Stimulated activated naive CD8-positive, alpha-beta T cell treated with anti-CD3 and anti-CD28 coated beads, Interleukin-15, amount 100 ng/mL, for 72 hours (primary cell): ENCODE data around the gene ARHGAP24.
"Not testable (repeated sequence)": the region's sequence is repeated elsewhere in the genome, so short reads cannot be mapped to it uniquely, and the experiment has no call there.

ENCODE experiments used
- ATAC-seq: fragments of 150-1000 bp; cut with Tn5 transposase; 2 replicates; pipeline ENCODE4 v1.10.0; 2021; ENCODE audit warnings: mild to moderate bottlenecking, moderate library complexity
- DNase-seq, 2 donors: peaks; one replicate each; pipeline ENCODE4 v3.0.0; 2021 to 2022
- H3K27ac Mint-ChIP-seq, 2 donors: one replicate each; pipeline ENCODE4 v1.8.0; 2022; ENCODE audit warnings: mild to moderate bottlenecking in 2 of 2, mixed read lengths in 2 of 2, moderate library complexity in 2 of 2
- H3K27me3 Mint-ChIP-seq: one replicate; pipeline ENCODE4 v1.8.0; 2022; ENCODE audit warnings: mixed read lengths
- H3K4me1 Mint-ChIP-seq: one replicate; pipeline ENCODE4 v1.8.0; 2022; ENCODE audit warnings: mild to moderate bottlenecking, mixed read lengths
- H3K4me3 Mint-ChIP-seq, 2 donors: one replicate each; pipeline ENCODE4 v1.8.0; 2022; ENCODE audit warnings: mild to moderate bottlenecking in 2 of 2, mixed read lengths in 2 of 2, moderate library complexity in 1 of 2
- H3K9me3 Mint-ChIP-seq, 2 donors: one replicate each; pipeline ENCODE4 v1.8.0; 2022; ENCODE audit warnings: mixed read lengths in 2 of 2

Gene ARHGAP24

GRCh38 chr4:85994576-85994975, 519.6 kb downstream of the ARHGAP24 start:
- Mint-ChIP-seq H3K4me1 (peaks cover 6% of the 10 kb centered on the region), H3K9me3 (no peaks in the 10 kb centered on the region), H3K27ac (no peak overlapping the region), H3K27me3 (no peaks in the 10 kb centered on the region), H3K4me3 (no peak overlapping the region)
- no peak for ATAC-seq
- DNase-seq: no peak

GRCh38 chr4:85995361-85995760, 520.4 kb downstream of the ARHGAP24 start:
- no peak for DNase-seq
- peak; percentile 54 for ATAC-seq
- H3K27me3 Mint-ChIP-seq: no peaks in the 10 kb centered on the region
- peak overlapping the region in 1 of 2 donors; percentile 10 for H3K27ac Mint-ChIP-seq
- H3K9me3 Mint-ChIP-seq: no peaks in the 10 kb centered on the region
- H3K4me1 Mint-ChIP-seq: peaks cover 6% of the 10 kb centered on the region
- H3K4me3 Mint-ChIP-seq: no peak overlapping the region

- Mint-ChIP-seq H3K4me1 (no peaks in the 10 kb centered on the region), H3K27ac (no peak overlapping the region), H3K27me3 (no peaks in the 10 kb centered on the region), H3K9me3 (no peaks in the 10 kb centered on the region), H3K4me3 (no peak overlapping the region)
- ATAC-seq (no peak), DNase-seq (no peak)
These were observed 526.6 kb downstream of the ARHGAP24 start for GRCh38 chr4:86001591-86001990.

- no peak for ATAC-seq
These were observed 529.1 kb downstream of the ARHGAP24 start for GRCh38 chr4:86004030-86004429.

GRCh38 chr4:86006057-86006456, 531.1 kb downstream of the ARHGAP24 start:
- Mint-ChIP-seq H3K27ac (no peak overlapping the region), H3K4me3 (no peak overlapping the region), H3K9me3 (no peaks in the 10 kb centered on the region), H3K27me3 (no peaks in the 10 kb centered on the region), H3K4me1 (no peaks in the 10 kb centered on the region)
- DNase-seq (no peak), ATAC-seq (no peak)

More at GRCh38 chr4:86004030-86004429, 529.1 kb downstream of the ARHGAP24 start:
- Mint-ChIP-seq H3K27ac (no peak overlapping the region), H3K4me3 (no peak overlapping the region), H3K4me1 (no peaks in the 10 kb centered on the region), H3K9me3 (no peaks in the 10 kb centered on the region), H3K27me3 (no peaks in the 10 kb centered on the region)
- DNase-seq: no peak

GRCh38 chr4:86007042-86007441, 532.1 kb downstream of the ARHGAP24 start:
- Mint-ChIP-seq H3K4me3 (no peak overlapping the region), H3K27ac (no peak overlapping the region), H3K27me3 (no peaks in the 10 kb centered on the region), H3K4me1 (no peaks in the 10 kb centered on the region), H3K9me3 (no peaks in the 10 kb centered on the region)
- no peak for DNase-seq
- no peak for ATAC-seq

- ATAC-seq (no peak), DNase-seq (no peak)
- H3K27ac Mint-ChIP-seq: no peak overlapping the region
- no peaks in the 10 kb centered on the region for H3K9me3 Mint-ChIP-seq
- no peak overlapping the region for H3K4me3 Mint-ChIP-seq
- H3K27me3 Mint-ChIP-seq: no peaks in the 10 kb centered on the region
- H3K4me1 Mint-ChIP-seq: no peaks in the 10 kb centered on the region
These were observed 536.2 kb downstream of the ARHGAP24 start for GRCh38 chr4:86011117-86011516.

- H3K4me3 Mint-ChIP-seq: no peak overlapping the region
- no peak overlapping the region for H3K27ac Mint-ChIP-seq
- ATAC-seq (no peak), DNase-seq (no peak)
- H3K27me3 Mint-ChIP-seq: no peaks in the 10 kb centered on the region
- H3K4me1 Mint-ChIP-seq: no peaks in the 10 kb centered on the region
- no peaks in the 10 kb centered on the region for H3K9me3 Mint-ChIP-seq
These were observed 538.7 kb downstream of the ARHGAP24 start for GRCh38 chr4:86013621-86014020.

GRCh38 chr4:86014599-86014998, 539.6 kb downstream of the ARHGAP24 start:
- ATAC-seq (no peak), DNase-seq (no peak)
- no peaks in the 10 kb centered on the region for H3K4me1 Mint-ChIP-seq
- no peak overlapping the region for H3K27ac Mint-ChIP-seq
- H3K4me3 Mint-ChIP-seq: no peak overlapping the region
- no peaks in the 10 kb centered on the region for H3K9me3 Mint-ChIP-seq
- no peaks in the 10 kb centered on the region for H3K27me3 Mint-ChIP-seq

- Mint-ChIP-seq H3K27me3 (no peaks in the 10 kb centered on the region), H3K9me3 (no peaks in the 10 kb centered on the region), H3K4me1 (no peaks in the 10 kb centered on the region), H3K27ac (no peak overlapping the region), H3K4me3 (no peak overlapping the region)
- DNase-seq (no peak), ATAC-seq (no peak)
These were observed 540.7 kb downstream of the ARHGAP24 start for GRCh38 chr4:86015412-86016350.

GRCh38 chr4:86019362-86019761, 544.4 kb downstream of the ARHGAP24 start:
- H3K27ac Mint-ChIP-seq: no peak overlapping the region
- no peaks in the 10 kb centered on the region for H3K4me1 Mint-ChIP-seq
- DNase-seq: no peak

GRCh38 chr4:86019906-86020305, 545.0 kb downstream of the ARHGAP24 start:
- DNase-seq: no peak
- no peak overlapping the region for H3K27ac Mint-ChIP-seq

More at GRCh38 chr4:86019362-86019761, 544.4 kb downstream of the ARHGAP24 start:
- H3K27me3 Mint-ChIP-seq: no peaks in the 10 kb centered on the region
- H3K4me3 Mint-ChIP-seq: no peak overlapping the region
- no peak for ATAC-seq
- H3K9me3 Mint-ChIP-seq: no peaks in the 10 kb centered on the region

GRCh38 chr4:86021671-86022070, 546.7 kb downstream of the ARHGAP24 start:
- ATAC-seq, H3K4me1 Mint-ChIP-seq, H3K27me3 Mint-ChIP-seq, H3K9me3 Mint-ChIP-seq, DNase-seq, H3K27ac Mint-ChIP-seq, H3K4me3 Mint-ChIP-seq: not testable (repeated sequence)

More at GRCh38 chr4:86019906-86020305, 545.0 kb downstream of the ARHGAP24 start:
- Mint-ChIP-seq H3K9me3 (no peaks in the 10 kb centered on the region), H3K4me1 (no peaks in the 10 kb centered on the region), H3K27me3 (no peaks in the 10 kb centered on the region), H3K4me3 (no peak overlapping the region)
- no peak for ATAC-seq

- H3K4me3 Mint-ChIP-seq: no peak overlapping the region
- DNase-seq: no peak
- H3K9me3 Mint-ChIP-seq: no peaks in the 10 kb centered on the region
- ATAC-seq: no peak
- no peaks in the 10 kb centered on the region for H3K4me1 Mint-ChIP-seq
- no peak overlapping the region for H3K27ac Mint-ChIP-seq
- H3K27me3 Mint-ChIP-seq: no peaks in the 10 kb centered on the region
These were observed 551.8 kb downstream of the ARHGAP24 start for GRCh38 chr4:86026720-86027119.

- Mint-ChIP-seq H3K27ac (no peak overlapping the region), H3K4me1 (no peaks in the 10 kb centered on the region), H3K4me3 (no peak overlapping the region), H3K27me3 (peaks cover 11% of the 10 kb centered on the region), H3K9me3 (no peaks in the 10 kb centered on the region)
- no peak for ATAC-seq
- no peak for DNase-seq
These were observed 557.0 kb downstream of the ARHGAP24 start for GRCh38 chr4:86031927-86032326.

- DNase-seq: no peak
- no peaks in the 10 kb centered on the region for H3K9me3 Mint-ChIP-seq
- ATAC-seq: no peak
- no peak overlapping the region for H3K4me3 Mint-ChIP-seq
- H3K27ac Mint-ChIP-seq: no peak overlapping the region
- H3K27me3 Mint-ChIP-seq: peaks cover 11% of the 10 kb centered on the region
- no peaks in the 10 kb centered on the region for H3K4me1 Mint-ChIP-seq
These were observed 557.6 kb downstream of the ARHGAP24 start for GRCh38 chr4:86032476-86033022.
